Tibial nerve (tissue), 4 donors: ENCODE data around the gene BRI3. TPM values are rescaled to one million over a fixed set of nuclear protein-coding genes. Genes with fewer than 3 reads are reported as not detected.

Experiments used
- DNase-seq, 2 donors: peaks; one replicate each; pipeline ENCODE4 v3.0.0-alpha.2; 2019; ENCODE audit warnings: low spot score in 2 of 2
- H3K27ac ChIP-seq, 4 donors: fragments of 200-600 bp; sonication (generic) in 3 of 4; one replicate each; pipeline ENCODE4 v1.5.1; 2017 to 2019; ENCODE audit warnings: mild to moderate bottlenecking in 1 of 4
- H3K27me3 ChIP-seq, 2 donors: fragments of 200-600 bp; sonication (generic) in 1 of 2; one replicate each; pipeline versions ENCODE4 v1.5.1 to v1.6.0; 2017 to 2019
- H3K36me3 ChIP-seq, 3 donors: fragments of 200-600 bp; sonication (generic); one replicate each; pipeline ENCODE4 v1.5.1; 2018 to 2019
- H3K4me1 ChIP-seq, 4 donors: fragments of 200-600 bp; sonication (generic) in 3 of 4; one replicate each; pipeline ENCODE4 v1.5.1; 2017 to 2019
- H3K4me3 ChIP-seq, 4 donors: fragments of 200-600 bp; sonication (generic) in 3 of 4; one replicate each; pipeline ENCODE4 v1.5.1; 2017 to 2019; ENCODE audit warnings: mild to moderate bottlenecking in 1 of 4, moderate library complexity in 1 of 4
- H3K9me3 ChIP-seq, 4 donors: fragments of 200-600 bp; sonication (generic) in 3 of 4; one replicate each; pipeline ENCODE4 v1.5.1; 2017 to 2019
- CTCF ChIP-seq, 5 experiments: fragments of 200-600 bp in 3 of 5; fragments of 450-650 bp in 2 of 5; sonication (generic) in 3 of 5; IDR thresholded peaks; one replicate each; pipeline ENCODE4 v1.5.1; 2016 to 2019; ENCODE audit warnings: antibody characterized with exemption in 5 of 5, mild to moderate bottlenecking in 3 of 5, moderate library complexity in 2 of 5
- EP300 ChIP-seq, 2 donors: sonication (generic); formaldehyde crosslinking; IDR thresholded peaks; one replicate each; pipeline ENCODE4 v1.6.1; 2017; ENCODE audit warnings: antibody characterized with exemption in 2 of 2, mild to moderate bottlenecking in 1 of 2
- POLR2A ChIP-seq, 2 donors: fragments of 450-650 bp; IDR thresholded peaks; one replicate each; pipeline ENCODE4 v1.6.1; 2017; ENCODE audit warnings: antibody characterized with exemption in 2 of 2, mild to moderate bottlenecking in 2 of 2, moderate library complexity in 2 of 2
- WGBS, 2 donors: methylation state at CpG; one replicate each; pipeline ENCODE4 v1.1.5; 2018; 5-methylcytosine and 5-hydroxymethylcytosine counted together
- total RNA-seq, 4 donors: library from RNA; depleted of rRNA; stranded (reverse); fragments of >200 nt; gene quantifications; one replicate each; pipeline ENCODE4 v1.1.0, GENCODE V29; 2016

BRI3 gene
- total RNA-seq, 4 donors from 2014 or later: 33.5 to 69.0 (median 44.3) TPM

- no peak for DNase-seq
- TF ChIP-seq CTCF (IDR thresholded peaks at IDR 0.05) (no peak), POLR2A (IDR thresholded peaks at IDR 0.05) (no peak), EP300 (IDR thresholded peaks at IDR 0.05) (no peak)
- WGBS, 2 donors: 72 to 77% methylated on average over 21 of the region's 21 CpGs
- no peak overlapping the region for H3K4me3 ChIP-seq
- H3K27ac ChIP-seq: no peak overlapping the region
- peaks cover 0 to 43% (median 0%) of the 10 kb centered on the region in 4 donors for H3K9me3 ChIP-seq
- no peaks in the 10 kb centered on the region for H3K4me1 ChIP-seq
- no peaks in the 10 kb centered on the region for H3K27me3 ChIP-seq
- H3K36me3 ChIP-seq: peaks cover 0 to 50% (median 4%) of the 10 kb centered on the region in 3 donors
Measured at GRCh38 chr7:98297626-98298286, 16.3 kb downstream of the BRI3 start.

GRCh38 chr7:98300595-98301372, 19.3 kb downstream of the BRI3 start:
- Histone ChIP-seq H3K9me3 (peaks cover 0 to 51% (median 0%) of the 10 kb centered on the region in 4 donors), H3K27me3 (no peaks in the 10 kb centered on the region), H3K36me3 (peaks cover 0 to 29% (median 0%) of the 10 kb centered on the region in 3 donors), H3K27ac (no peak overlapping the region), H3K4me1 (no peaks in the 10 kb centered on the region), H3K4me3 (no peak overlapping the region)
- TF ChIP-seq EP300 (IDR thresholded peaks at IDR 0.05): no peak
- no peak for TF ChIP-seq CTCF (IDR thresholded peaks at IDR 0.05)
- no peak for TF ChIP-seq POLR2A (IDR thresholded peaks at IDR 0.05)
- DNase-seq: no peak
- WGBS, 2 donors: 79 to 80% methylated on average over 26 of the region's 26 CpGs

GRCh38 chr7:98301693-98302470, 20.4 kb downstream of the BRI3 start:
- Histone ChIP-seq H3K27me3 (no peaks in the 10 kb centered on the region), H3K36me3 (peaks cover 0 to 31% (median 0%) of the 10 kb centered on the region in 3 donors), H3K4me1 (no peaks in the 10 kb centered on the region), H3K9me3 (peaks cover 0 to 45% (median 0%) of the 10 kb centered on the region in 4 donors), H3K27ac (no peak overlapping the region), H3K4me3 (no peak overlapping the region)
- no peak for DNase-seq
- TF ChIP-seq CTCF (IDR thresholded peaks at IDR 0.05) (no peak), EP300 (IDR thresholded peaks at IDR 0.05) (no peak), POLR2A (IDR thresholded peaks at IDR 0.05) (no peak)
- WGBS, 2 donors: 85 to 87% methylated on average over 20 to 22 of the region's 22 CpGs

GRCh38 chr7:98303176-98303865, 21.8 kb downstream of the BRI3 start:
- no peak overlapping the region for H3K4me3 ChIP-seq
- DNase-seq: no peak
- no peaks in the 10 kb centered on the region for H3K27me3 ChIP-seq
- no peak overlapping the region for H3K27ac ChIP-seq
- no peak for TF ChIP-seq CTCF (IDR thresholded peaks at IDR 0.05)
- no peak for TF ChIP-seq POLR2A (IDR thresholded peaks at IDR 0.05)
- TF ChIP-seq EP300 (IDR thresholded peaks at IDR 0.05): no peak
- peaks cover 0 to 42% (median 0%) of the 10 kb centered on the region in 4 donors for H3K9me3 ChIP-seq
- peaks cover 0 to 41% (median 0%) of the 10 kb centered on the region in 3 donors for H3K36me3 ChIP-seq
- 86 to 89% methylated on average over 19 of the region's 19 CpGs for WGBS, 2 donors
- no peaks in the 10 kb centered on the region for H3K4me1 ChIP-seq
